HG02678 (cell line): Measurements from ENCODE around the gene SPINK1.
"Not testable (repeated sequence)": the region's sequence is repeated elsewhere in the genome, so short reads cannot be mapped to it uniquely, and the experiment has no call there.

ENCODE experiments used
- ATAC-seq: cut with Tn5 transposase; IDR thresholded peaks from one replicate; pipeline ENCODE4 v1.9.1; 2021; ENCODE audit warnings: mild to moderate bottlenecking, moderate library complexity; ENCODE audit not compliant: unreplicated experiment

The SPINK1 gene

DNA sequence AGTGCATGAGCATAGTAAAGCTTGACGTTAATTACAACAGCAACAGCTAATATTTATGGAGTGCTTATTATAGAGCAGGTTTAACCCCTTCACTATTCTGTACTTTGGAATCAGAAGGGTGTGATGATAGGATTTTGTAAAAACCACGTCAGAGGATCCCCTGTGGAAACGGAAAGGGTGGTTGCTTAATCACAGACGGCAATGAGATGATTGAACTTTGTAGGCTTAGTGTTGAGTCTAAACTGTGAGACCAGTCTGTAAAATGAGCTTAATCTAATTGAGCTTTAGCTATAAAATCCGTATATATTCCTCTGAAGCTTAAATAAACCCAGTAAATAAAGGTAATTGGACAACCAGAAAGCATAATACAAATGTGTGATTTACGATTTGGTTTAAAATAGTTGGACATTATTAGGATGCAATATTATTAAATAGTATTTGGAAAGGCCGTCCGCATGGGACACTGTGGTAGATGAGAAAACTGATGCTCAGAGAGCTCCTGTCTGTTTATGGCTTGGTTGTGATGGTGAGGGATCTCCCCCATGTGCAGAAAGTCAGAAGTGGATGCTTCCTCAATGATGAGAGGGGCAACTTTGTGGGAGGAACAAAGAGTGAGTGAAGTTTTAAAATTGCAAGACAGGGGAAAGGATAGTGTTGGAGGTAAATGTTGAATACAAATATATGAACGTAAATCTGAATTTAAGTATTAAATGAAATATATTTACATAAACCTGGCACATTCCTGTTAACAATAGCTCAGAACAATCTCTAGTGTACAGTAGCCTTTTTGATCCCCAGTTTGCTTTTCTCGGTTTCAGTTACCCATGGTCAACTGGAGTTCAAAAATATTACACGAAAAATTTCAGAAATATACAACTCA lies 23.7 kb upstream of the SPINK1 start:
- no peak for ATAC-seq

DNA sequence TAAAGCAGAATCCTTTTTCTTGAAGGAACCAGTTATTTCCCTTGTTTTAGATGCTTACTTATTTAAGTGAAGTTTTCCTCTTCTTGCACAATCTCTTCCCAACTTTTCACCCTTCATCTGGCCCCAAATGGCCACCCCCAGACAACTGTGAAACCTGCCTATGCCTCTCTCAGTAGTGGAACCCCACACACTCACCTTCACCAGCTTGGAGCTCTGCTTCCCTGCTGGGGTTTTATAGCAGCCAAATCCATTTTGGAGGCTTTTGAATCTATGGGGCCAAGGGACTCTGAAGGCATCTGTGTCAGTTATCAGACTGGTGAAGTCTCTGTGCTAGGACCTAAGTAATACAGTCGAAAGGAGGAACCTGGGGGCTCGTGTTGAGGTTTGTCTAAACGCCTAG lies 22.9 kb upstream of the SPINK1 start:
- ATAC-seq = no peak

DNA sequence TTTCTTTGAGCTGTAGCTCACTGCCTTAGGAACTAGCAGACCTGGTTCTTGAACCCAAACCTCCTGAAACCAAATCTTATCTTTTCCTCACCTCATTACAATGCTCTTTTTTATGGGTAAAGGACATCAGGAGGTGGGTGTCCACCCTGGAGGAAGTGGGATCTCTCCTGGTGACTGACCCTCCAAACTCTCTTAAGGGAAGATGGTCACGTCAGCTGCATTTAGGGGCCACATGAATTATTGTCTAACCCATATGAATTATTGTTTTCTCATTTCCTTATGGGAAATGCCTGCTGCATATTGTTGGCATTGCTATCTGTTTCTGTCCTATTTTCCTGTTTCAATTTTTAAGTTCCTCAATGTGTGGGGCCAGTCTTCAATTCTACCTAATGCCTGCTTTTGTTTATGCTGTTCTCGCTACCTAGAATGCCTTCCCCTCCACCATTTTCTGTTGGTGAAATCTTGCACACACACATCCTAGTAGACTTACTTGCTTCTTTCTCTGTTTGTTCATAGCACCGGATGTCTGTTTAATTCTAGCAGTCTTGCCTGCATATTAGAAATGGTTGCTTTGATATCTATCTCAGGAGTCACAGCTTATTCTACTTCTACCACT lies 22.0 kb upstream of the SPINK1 start:
- no peak for ATAC-seq

DNA sequence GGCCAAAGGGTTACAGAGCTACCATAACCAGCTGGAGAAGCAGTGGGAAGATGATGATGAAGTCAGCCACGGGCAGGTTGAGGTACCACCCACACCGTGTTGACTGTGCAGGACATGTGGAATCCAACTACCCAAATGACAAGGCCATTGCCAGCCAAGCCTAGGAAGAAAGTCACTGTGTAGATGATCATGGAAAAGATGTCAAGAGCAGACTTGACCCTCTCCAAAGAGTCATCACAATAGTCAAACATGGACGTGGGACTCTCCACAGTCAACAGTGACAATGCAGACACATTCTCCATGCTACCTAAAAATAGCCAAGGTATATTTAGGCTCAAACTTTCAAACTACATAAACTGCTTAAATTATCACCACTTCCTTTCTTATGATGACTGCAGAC lies 20.9 kb upstream of the SPINK1 start:
- ATAC-seq = no peak

DNA sequence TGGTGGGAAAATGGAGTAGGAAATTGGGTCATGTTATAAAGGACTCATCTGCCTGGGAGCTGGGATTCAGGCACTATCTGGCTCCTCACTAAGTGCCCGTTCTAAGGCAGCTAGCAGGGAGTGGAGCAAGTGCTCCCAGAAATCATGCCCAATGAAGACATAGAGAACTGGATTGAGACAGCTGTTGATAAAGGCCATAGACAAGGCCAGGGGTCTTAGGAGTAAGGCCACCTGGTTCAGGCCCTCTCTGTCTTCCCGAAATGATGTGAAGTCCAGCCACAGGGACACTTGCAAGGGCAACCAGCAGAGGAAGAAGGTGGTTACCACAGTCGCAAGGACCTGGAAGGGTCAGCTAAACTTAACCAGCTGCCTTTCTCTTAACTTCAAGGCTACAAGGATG lies 20.1 kb upstream of the SPINK1 start:
- no peak for ATAC-seq

DNA sequence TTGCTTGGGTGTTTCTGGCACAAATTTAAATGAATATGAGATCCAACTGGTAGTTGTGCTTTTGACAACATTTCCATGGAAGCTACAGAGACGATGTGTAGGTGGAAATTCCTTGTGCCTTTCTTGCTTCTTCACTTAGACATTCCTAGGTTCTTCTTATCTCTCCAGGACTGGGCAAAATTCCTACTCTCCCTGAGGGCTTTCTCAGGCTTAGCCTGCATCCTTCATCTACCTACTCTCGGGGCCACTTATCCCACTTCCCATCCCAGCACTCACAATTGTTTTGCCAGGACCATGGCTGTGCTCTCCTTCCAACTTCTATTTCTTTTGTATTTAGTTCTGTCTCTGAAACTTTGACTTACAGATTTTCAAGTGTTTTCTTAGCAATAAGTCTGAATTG lies 17.8 kb upstream of the SPINK1 start:
- no peak for ATAC-seq

DNA sequence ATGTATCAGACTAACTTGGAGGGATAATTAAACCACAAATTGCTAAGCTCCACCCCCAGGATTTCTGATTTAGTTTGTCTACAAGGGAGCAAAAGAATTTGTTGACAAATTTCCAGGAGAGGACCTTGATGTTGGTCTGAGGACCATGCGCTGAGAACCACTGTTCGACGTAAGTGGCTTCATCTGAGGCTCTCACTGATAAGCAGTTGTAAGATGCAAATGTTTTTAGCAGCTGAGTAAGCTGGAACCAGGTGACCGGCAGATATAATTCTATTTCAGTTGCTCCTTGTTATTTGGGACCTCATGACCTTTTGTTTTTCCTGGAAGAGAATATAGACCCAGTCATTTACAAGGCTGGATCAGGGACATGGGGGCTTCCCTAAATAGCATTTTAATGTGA lies 14.1 kb upstream of the SPINK1 start:
- ATAC-seq = no peak

DNA sequence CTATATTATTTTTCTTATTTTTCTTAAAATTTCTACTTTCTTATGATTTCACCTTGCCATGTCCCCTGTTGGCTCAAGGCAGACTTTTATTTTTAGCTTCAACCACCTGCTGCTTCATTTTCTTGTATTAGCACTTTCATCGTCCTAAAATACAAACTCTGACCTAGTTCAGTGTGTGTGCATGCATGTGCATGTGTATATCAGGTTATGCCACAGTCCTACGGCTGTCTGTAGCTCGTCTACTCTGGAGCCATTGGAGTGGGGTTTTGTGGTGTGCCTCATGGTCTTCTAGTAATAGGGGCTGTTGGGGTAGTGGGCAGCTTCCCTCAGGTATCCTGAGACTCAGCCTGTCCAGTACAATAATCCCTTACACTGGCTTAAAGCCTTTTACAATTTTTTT lies 13.4 kb upstream of the SPINK1 start:
- ATAC-seq = no peak

DNA sequence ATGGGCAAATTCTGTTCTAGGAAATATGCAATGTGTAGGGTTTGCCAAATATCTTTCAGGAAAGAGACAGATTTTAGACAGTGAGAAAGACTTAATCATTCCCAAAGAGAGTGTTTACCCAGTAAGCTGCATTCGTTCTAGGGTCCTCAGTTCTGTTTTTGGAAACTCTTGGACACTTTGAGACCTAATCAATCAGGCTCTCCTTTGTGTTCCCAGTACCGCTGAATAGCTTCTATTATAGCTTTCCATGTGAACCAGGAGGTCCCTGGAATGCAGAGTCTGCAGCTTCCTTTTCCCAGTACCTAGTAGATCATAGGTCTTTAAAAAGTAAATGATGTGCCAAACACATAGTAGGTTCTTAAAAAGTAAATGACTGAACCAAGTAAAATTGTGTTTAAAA lies 11.4 kb upstream of the SPINK1 start:
- ATAC-seq = no peak

DNA sequence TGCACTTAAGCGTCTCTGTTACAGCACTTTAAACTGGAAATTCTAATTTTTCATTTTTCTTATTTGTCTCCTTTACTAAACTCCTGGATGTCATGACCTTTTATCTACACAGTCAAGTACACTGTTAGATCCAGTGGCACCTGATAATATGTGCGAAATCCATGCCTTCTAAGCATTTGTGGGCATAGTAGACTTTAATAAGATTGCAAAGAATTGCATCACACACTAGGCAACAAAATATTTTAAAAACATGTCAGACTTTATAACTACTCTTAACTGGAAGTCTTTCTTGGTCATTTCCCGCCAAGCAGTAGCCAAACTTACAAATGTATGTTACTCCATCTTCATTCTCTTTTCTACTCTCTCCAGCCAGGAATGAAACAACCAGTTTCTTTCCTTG lies 5.0 kb upstream of the SPINK1 start:
- no peak for ATAC-seq

DNA sequence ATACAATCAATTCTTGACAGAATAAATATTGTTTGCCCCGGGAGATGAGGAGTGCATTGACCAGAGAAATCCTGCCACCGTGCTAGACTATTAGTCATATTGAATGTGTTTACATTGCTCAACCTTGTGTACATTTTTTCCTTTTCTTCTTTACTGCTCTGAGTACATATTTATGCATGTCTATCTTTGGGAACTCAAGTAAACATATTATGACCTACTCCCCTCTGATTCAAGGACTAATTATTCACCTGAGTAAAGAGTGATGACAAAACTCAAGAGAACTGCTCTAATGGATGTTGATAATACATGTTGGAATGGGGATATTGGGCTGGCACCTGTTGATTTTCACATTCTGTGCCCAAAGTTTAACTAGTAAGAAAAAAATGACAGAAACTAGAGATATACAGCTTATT lies 3.9 kb upstream of the SPINK1 start:
- ATAC-seq = no peak

DNA sequence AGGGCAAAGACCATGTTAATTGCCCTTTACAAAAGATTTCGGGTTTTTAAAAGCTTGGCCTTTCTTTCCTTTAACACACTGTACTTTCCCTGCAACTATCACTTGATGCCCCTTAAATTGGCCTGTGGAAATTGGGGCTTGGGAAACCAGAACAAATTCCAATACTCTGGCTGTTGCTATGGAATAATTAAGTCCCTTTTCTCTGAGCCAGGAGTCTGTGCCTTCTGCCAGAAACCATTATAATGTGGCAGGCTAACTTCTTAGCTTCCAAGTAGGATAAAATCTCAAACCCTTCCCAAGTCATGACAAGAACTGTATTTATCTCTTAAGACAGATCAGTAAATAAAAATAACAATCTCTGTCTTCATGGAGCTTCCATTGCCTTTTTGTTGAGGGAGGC lies 1.1 kb upstream of the SPINK1 start:
- no peak for ATAC-seq

DNA sequence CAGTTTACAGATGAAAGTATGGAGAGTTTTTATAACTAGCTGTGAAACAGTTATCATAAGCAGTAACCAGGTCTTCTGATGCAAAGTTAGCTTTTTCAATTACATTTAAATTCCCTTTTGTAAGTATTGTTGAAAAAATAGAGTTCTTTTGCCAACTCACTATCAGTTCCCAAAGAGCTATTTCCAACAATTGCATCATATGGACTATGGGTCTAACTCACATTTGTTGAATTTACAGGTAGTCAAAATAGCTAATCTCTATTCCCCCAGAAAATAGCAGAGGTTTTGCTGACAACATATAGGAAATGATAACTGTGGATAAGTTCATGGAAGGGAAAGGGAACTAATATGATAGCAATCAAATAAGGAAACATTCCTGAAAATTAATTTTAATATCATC lies 1.4 kb downstream of the SPINK1 start:
- no peak for ATAC-seq

DNA sequence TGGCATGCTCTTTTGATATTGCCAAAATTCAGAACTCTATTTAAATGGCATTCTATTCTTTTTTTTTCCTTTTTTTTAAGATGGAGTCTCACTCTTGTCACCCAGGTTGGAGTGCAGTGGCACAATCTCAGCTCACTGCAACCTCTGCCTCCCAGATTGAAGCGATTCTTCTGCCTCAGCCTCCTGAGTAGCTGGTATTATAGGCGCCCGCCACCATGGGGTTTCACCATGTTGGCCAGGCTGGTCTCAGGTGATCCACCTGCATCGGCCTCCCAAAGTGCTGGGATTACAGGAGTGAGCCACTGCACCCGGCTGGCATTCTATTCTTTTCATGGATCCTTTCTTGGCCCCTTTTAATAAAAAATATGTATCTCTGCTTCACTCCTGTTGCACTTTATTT lies 4.5 kb downstream of the SPINK1 start:
- not testable (repeated sequence) for ATAC-seq

DNA sequence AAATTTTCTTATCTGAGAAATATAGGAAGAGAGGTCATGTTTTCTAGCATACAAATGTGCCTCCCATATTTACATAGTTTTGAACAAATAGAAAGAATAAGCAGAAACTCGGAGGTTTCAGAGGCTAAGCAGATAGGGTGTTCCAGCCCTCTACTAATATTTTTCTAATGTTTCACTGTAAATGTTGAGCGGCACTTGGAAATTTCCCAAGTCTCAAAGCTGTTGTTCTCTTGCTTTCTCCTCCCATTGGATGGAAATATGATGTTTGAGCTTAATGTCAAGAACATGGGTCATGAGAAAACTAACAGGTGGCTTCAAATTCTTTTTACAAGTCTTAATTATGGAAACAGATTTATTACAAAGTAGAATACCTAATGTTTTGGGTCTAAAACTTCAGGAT lies 5.1 kb downstream of the SPINK1 start:
- no peak for ATAC-seq

DNA sequence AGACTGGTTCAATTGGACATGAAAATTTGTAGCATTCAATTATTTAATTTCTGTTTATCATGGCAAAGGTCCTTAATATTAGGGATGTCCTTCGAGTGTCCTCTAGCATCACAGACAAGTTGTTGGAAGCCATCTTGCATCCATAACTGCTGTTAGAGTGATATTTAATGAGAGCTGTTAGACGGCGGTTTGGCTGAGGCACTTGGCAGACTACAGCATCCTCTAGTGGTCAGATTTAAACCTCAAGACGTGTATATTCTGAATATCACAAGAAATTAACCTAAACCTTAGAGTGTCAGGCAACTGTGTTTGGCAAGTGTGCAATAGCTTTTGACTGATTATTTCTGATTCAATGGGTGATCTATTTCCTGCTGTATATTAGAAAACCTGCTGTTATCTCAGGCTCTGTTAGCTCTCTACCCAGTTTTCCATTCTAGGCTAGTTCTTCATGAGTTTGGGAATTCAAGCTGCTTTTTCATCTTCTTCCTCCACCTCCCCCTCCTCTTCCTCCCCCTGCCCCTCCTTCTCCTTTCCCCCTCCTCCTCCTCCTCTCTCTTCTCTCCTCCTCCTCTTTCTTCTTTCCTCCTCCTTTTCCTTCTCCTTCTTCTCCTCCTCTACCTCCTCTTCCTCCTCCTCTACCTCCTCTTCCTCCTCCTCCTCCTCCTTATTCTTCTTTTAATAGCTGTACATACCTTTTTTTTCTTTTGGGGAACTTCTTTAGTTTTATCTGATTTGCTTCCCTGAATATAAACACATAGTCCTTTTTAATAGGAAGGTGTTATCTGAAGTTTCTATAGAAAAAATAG lies 8.6 kb downstream of the SPINK1 start:
- peak; percentile 83 for ATAC-seq

DNA sequence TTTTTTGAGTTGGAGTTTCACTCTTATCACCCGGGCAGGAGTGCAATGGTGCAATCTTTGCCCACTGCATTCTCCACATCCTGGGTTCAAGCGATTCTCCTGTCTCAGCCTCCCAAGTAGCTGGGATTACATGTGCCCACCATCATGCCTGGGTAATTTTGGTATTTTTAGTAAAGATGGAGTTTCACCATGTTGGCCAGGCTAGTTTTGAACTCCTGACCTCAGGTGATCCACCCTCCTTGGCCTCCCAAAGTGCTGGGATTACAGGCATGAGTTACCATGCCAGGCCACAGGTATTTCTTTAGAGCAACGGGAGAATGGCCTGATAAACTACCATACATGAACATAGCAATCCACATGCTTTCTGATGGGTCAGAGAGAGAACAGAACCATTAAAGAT lies 9.2 kb downstream of the SPINK1 start:
- ATAC-seq = peak; percentile 7

DNA sequence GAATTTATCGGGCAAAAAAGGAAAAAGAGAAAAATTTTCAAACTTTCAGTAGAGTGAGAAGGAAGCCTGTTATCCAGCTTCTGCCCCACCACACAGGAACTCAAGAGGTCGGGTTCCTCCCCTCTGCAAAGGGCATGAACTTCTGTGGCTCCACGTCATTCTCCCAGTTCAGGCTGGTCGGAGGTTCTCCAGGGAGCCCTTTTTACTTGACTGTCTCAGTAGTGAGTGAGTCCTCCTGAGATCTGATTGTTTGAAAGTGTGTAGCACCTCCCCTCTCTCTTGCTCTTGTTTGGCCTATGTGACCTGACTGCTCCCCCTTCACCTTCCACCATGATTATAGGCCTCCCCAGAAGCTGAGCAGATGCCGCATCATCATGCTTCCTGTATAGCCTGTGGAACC lies 9.7 kb downstream of the SPINK1 start:
- ATAC-seq = no peak

DNA sequence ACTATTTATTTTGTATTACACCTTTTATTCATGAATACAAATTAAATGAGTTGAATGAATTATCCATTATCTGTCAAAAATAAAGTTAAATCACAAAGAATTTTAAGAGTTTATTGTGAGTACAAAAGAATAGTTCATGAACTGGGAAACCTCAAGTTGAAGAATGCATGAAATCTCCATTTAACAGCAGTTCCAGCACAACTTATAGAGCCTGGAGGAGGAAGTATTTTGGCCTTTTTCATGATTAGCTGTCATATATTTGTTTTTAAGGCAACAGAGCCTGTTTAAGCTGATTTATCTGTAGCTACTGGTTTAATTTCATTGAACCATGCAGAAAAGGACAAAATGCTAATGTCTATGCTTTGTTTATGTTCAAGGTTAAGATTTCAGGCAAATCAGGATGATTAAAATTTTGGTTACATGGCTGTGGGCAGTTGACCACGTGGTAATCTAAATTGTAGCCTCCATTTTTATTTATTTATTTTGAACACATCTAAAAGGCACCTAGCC lies 12.2 kb downstream of the SPINK1 start:
- ATAC-seq = no peak

DNA sequence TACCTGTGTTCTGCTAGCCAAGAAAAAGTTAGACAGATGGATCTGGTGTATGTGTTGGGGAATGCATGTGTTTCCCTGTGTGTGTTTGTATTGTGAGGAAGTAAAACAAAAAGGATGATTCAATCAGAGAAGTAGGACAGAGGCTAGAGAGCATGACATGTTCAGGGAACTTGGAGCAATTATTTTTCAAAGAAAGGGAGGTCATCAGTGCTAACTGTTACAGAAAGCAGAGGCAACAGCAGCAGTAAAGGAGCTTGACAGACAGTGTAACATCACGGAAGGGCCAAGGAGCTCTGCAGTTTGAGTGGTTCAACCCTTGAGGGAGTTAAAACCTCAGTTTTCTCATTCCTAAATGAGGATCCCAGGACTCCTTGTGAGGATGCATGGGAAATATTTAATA lies 13.2 kb downstream of the SPINK1 start:
- no peak for ATAC-seq

DNA sequence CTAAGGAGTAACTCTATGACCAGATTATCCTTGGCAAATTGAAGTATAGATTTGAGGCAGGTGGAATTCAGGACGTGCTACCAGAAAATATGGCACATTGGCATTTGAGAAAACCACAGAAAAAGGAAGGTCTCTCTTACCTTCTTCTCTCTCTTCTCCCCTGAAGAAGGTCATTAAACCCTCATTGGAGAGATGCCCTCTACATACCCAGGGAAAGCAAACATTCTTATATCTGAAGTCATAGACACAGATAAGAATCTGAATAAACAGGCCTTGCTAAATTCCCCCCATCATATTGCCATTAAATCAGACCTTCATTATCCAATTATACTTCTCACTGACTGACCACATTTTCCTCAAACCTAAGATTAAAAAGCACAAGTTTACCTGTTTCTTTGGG lies 17.8 kb downstream of the SPINK1 start:
- no peak for ATAC-seq
